Stimulated activated CD4-positive, alpha-beta T cell treated with anti-CD3 and anti-CD28 coated beads, TNF-alpha, amount 100 ng/mL, for 4 hours (primary cell): ENCODE results near the gene MYO18B.
"Not testable (repeated sequence)": the region's sequence is repeated elsewhere in the genome, so short reads cannot be mapped to it uniquely, and the experiment has no call there.

ENCODE experiments used
- DNase-seq, 3 experiments: peaks; one replicate each; pipeline ENCODE4 v3.0.0-alpha.2; 2020; ENCODE audit warnings: low read depth in 3 of 3

Gene MYO18B, protein sequence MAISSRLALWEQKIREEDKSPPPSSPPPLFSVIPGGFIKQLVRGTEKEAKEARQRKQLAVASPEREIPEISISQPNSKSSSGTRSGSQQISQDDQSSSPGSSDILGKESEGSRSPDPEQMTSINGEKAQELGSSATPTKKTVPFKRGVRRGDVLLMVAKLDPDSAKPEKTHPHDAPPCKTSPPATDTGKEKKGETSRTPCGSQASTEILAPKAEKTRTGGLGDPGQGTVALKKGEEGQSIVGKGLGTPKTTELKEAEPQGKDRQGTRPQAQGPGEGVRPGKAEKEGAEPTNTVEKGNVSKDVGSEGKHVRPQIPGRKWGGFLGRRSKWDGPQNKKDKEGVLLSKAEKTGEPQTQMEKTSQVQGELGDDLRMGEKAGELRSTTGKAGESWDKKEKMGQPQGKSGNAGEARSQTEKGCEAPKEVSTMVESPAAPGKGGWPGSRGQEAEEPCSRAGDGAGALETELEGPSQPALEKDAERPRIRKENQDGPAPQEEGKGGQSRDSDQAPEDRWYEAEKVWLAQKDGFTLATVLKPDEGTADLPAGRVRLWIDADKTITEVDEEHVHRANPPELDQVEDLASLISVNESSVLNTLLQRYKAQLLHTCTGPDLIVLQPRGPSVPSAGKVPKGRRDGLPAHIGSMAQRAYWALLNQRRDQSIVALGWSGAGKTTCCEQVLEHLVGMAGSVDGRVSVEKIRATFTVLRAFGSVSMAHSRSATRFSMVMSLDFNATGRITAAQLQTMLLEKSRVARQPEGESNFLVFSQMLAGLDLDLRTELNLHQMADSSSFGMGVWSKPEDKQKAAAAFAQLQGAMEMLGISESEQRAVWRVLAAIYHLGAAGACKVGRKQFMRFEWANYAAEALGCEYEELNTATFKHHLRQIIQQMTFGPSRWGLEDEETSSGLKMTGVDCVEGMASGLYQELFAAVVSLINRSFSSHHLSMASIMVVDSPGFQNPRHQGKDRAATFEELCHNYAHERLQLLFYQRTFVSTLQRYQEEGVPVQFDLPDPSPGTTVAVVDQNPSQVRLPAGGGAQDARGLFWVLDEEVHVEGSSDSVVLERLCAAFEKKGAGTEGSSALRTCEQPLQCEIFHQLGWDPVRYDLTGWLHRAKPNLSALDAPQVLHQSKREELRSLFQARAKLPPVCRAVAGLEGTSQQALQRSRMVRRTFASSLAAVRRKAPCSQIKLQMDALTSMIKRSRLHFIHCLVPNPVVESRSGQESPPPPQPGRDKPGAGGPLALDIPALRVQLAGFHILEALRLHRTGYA (N-terminal part only)

GRCh38 chr22:25741692-25742626, at the start of gene MYO18B:
Gene MYO18B, plus strand, starts transcription at chr22:25742188. Its CDS starts 18,905 bp downstream, at chr22:25761093.
- no peak for DNase-seq

GRCh38 chr22:25692397-25693267, 49.4 kb upstream of the MYO18B start:
- no peak for DNase-seq

DNA sequence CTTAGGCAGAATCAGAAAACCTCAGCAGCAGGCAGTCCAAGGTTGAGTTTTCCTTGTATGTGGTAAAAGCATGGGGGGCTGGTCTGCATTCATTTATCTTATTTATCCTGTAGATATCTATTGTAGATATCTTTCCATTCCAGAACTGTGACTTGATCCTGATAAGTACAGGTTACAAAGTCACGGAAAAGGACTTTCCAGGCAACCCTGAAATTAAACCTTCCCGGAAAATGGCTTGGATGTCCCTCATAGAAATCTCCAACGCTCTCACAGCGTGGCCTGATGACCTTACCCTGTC, 48.8 kb upstream of the MYO18B start:
- DNase-seq: no peak

DNA sequence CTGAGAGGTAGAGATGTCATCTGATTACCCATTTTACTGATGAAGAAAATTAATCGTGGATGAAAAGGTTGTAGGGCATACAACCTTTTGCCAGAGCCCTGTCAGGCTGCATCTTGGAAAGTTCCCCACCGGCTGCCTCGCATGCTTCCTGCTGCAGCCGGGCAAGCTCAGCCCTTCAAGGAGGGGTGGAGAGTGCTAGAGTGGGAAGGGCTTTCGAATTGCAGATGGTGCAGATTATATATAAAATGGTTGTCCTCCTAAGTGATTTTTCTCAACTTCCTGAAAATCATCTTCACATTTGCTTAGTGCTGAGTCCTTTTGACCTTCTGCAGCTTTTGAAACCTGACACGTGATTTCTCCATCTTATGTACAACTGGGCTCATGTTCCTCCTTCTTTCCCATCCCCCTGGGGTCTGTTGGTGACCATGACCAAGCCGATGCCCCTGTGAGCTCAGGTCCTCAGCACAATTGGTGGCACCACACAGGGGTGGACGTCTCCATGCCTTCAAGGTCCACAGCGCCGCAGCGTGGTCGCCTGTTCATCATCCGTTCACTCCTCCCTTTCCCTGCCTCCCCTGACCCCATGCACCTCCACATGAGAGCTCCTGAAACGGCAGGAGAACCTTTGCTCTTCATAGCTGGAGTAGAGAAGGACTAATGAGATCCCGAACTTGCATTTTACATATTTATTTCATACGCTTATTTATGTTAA, 47.6 kb upstream of the MYO18B start:
- DNase-seq: no peak

GRCh38 chr22:25695146-25695545, 46.8 kb upstream of the MYO18B start:
- no peak for DNase-seq

GRCh38 chr22:25696763-25697162, 45.2 kb upstream of the MYO18B start:
- DNase-seq: no peak

DNA sequence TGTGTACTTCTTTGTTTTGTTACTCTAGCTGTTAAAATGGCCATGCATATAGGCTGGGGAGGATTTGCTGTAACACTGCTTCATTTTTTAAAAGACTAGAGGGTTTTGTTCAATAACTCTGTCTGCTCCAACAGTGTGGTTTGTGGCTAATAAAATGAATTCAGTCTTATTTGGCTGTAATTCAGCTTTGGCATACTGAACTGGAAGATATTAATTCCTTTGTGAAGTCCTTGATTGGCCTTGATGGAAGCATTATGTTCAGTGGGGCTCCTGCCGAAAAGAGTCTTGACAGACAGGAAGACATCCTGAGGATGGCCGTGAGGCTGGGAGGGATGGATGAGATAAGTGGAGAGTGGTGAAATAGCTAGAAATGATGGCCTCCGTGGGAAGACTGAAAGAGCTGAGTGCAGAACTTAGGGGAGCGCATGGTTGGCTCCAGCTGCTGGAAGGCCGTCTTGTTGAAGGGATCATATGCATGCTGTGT, 44.8 kb upstream of the MYO18B start:
- DNase-seq: no peak

GRCh38 chr22:25697978-25698377, 44.0 kb upstream of the MYO18B start:
- DNase-seq: no peak

DNA sequence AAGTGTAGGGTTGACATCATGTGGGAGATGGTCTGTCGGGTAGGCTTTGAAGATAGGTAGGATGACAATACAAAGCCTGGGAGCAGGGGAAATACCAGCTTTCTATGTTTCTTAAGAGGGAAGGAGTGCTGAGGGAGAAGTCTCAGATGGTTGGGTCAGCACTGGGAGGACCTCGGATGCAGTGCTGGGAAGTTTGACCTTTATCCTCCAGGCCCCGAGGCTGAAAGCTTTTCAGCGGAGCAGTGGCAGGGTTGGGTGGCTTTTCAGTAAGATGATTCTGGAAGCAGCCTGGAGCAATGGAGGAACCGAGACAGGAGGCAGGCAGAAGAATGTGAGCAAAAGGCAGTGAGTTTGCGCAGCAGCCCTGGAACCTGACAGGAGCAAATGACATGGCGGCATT, 43.5 kb upstream of the MYO18B start:
- DNase-seq: no peak

GRCh38 chr22:25698978-25699377, 43.0 kb upstream of the MYO18B start:
- DNase-seq: no peak

GRCh38 chr22:25701056-25701780, 40.8 kb upstream of the MYO18B start:
- no peak for DNase-seq

GRCh38 chr22:25702040-25702439, 39.9 kb upstream of the MYO18B start:
- no peak for DNase-seq

DNA sequence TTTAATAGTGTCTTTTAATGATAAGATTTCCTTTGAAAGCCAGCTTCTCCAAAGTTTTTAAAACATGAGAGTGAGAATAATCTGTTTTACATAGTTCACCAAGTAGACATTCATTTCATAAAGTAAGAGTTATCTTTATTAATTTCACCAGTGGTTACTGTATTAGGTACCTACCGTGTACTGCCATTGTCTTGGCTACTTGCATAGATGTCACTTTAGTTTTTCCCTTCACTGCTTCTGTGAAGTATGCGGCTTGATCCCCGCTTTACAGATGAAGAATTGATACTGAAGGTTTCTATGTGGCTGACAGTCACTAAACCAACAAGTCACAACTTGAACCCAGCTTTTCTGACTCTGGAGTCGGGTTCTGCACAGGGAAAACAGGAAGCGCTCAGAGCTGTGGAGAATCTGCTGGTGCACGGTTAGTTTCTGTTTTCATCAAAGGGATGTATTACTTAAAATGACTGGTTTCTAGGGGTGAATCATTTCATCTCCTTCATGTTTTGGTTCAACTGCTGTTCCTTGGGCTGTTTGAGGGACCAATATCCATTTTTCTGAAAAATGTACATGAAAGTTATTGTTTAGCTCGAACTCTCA, 39.3 kb upstream of the MYO18B start:
- DNase-seq: no peak

DNA sequence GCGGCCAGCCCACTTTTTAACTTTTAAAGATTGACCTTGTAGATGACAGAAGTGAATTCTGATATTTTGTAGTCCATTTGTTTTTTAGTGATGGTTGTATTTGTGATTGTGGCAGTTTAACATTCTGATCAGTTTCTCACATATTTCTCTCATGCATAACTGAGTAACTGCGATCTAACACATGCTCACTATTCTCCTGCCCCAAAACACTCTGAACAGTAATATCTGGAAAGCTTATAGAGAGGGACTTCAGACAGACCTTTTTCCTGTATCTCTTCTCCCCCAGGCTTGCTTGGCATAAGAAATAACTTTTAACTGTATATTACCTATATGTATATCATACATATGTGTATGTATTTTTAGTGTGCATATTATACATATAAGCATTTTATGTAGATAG, 37.3 kb upstream of the MYO18B start:
- DNase-seq: no peak

DNA sequence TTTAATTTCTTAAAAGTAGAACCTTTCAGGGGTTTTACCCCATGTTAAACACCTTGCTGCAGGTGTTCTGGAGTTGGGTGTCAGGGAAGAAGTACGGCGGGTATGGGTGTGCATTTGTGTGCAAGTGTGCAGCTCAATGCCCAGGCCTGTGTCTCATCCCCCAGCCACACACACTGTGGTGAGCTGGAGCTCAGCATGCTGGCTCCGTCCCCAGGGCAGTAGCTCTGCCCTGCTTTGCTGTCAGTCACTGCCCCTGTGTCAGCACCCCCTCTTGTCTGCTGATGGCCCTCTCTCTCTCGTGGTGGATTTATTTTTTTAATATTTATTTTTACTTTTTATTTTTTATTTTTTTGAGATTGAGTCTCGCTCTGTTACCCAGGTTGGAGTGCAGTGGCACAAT, 35.8 kb upstream of the MYO18B start:
- no peak for DNase-seq

- DNase-seq: not testable (repeated sequence)
These were observed 33.6 kb upstream of the MYO18B start for GRCh38 chr22:25708430-25708829.

DNA sequence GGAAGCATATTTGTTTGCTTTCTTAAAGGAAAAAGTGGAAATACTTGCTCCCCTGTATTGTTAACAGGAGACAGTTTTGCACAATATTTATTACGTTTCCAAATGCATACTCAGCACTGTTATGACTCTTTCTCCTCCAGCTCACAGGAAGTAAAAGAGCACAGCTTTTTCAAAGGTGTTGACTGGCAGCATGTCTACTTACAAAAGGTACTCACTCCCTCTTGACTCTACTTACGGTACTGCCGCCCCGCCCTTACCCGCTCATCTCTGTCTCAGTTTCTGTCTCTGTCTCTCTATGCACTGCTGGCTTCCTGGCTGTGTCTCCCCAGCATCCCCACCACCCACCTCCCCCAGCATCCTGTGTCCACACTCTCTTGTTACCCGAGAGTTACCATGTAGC, 32.2 kb upstream of the MYO18B start:
- no peak for DNase-seq

- DNase-seq: no peak
These were observed 31.5 kb upstream of the MYO18B start for GRCh38 chr22:25710501-25710900.
